NCI-H1048 (cell line): Measurements from ENCODE around the gene C20orf96.
"Not testable (repeated sequence)": the region's sequence is repeated elsewhere in the genome, so short reads cannot be mapped to it uniquely, and the experiment has no call there.

Experiments used
- DNase-seq: peaks from one replicate; lab custom pipeline; 2025; lab: John Stamatoyannopoulos, UW

The C20orf96 gene

DNA sequence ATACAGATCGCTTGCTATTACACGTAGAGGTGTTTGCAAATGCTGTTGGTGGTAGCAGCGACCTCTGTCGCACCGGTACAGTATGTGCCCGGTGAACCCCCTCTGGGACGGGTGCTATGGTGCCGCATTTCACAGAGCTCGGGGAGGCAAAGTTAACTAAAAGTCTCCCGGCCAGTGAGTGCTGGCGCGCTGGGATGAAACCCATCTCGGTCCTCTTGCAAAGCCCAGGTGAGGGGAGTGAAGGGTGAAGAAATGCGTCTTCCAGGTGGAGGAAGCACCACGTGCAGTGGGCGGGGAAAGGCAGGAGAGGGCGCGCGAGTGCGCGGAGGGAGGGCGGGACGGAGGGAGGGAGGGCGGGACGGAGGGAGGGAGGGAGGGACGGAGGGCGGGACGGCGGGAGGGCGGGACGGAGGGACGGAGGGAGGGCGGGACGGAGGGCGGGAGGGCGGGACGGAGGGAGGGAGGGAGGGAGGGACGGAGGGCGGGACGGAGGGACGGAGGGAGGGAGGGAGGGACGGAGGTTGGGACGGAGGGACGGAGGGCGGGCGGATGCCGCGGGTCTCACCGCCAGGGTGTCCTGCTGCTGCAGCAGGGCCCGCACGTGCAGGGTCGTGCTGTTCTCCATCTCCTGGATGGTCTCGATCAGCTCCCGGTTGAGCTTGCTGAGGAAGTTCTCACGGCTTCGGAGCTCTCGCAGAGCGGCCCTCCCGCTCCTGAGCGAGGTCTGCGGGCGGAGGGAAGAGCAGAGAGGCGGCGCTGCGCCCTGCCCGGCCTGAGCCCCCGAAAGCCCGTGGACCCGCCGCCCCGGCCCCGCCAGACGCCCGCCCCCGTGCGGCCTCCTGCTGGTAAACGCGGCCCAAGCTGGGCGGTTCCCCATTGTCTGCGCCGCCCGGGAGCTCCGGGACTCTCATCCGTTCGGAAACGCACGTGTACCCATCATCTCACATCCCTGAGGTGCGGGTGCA lies 11.7 kb downstream of the C20orf96 start:
- DNase-seq = no peak

DNA sequence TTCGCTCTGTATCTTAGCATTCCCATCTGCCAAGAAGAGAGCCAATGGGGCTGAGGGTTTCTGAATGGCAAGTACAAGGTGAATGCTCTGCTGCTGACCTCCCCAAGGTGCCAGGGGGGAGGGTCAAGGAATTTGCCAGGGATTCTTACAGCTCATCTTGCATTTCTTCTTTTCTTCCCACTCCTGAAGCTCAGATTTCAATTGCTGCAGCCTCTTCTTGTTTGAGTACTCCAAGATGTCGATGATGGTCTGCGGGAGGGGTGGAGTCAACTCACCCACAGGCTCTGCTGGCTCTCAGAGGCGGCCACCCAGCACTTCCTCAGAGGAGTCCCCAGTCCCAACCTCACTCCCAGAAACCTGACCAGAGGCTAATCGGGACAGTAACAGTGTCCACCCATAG lies 12.4 kb downstream of the C20orf96 start:
- no peak for DNase-seq

DNA sequence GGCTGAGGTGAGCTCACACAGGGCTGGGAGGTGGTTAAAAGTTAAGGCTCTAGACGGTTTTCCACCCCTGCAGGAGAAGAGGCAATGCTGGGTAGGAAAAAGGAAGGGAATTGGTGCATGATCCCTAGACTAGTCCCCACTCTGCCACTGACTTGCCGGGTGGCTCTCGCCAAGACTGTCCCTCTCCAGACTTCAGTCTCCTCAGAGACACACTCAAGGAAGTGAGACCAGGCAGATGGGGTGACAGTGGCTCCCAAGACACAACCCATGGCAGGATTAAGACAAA lies 13.1 kb downstream of the C20orf96 start:
- DNase-seq = no peak

GRCh38 chr20:276620-277495 lies 13.7 kb downstream of the C20orf96 start:
- DNase-seq = no peak

DNA sequence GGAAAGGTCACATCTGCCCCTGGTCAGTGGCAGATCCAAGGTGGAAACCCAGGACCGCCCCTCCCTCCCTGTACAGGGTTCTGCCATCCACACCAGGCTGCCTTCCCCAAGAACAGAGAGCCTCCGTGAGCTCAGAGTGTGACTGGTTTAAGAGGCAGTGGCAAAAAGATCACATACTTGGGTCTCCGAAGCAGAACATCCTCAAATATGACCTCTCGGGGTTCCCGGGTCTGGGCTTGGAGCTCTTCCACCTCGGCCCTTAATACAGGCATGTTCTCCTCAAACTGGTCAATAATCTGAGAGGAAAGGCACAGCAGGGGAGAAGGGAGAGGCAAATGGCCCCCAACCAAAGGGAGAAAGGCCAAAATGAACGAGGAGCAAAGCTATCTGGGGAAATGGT lies 14.8 kb downstream of the C20orf96 start:
- DNase-seq = no peak

DNA sequence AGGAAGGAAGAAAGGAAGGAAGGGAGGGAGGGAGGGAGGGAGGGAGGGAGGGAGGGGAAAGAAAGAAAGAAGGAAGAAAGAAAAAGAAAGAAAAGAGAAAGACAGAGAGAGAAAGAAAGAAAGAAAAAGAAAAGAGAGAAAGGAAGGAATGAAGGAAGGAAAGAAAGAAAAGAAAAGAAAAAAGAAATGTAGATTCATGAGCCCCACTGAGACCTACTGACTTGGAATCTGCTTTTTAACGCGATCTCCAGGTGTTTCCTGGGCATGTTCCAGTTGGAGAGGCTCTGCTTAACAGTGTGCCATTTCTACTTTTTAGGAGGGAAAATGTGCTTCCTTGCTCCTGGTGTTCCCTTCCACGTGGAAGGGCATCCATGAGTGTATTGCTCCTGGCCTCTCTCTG lies 16.7 kb downstream of the C20orf96 start:
- DNase-seq = no peak

DNA sequence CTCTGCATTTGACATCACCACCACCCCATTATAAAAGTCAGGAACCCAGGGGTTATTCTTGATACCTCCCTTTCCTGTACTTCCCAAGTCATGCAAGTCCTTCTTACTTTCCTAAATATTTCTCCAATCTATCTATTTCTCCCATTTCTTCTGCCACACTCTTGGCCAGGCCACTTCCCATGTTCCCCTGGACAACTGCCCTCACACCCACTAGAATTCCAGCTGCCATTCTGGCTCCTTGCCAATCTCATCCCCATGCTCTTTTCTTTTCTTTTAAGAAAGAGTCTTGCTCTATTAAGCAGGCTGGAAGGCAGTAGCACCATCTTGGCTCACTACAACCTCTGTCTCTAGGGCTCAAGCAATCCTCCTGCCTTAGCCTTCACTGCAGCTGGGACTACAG lies 17.8 kb downstream of the C20orf96 start:
- no peak for DNase-seq

GRCh38 chr20:271528-271927 lies 19.0 kb downstream of the C20orf96 start:
- no peak for DNase-seq

DNA sequence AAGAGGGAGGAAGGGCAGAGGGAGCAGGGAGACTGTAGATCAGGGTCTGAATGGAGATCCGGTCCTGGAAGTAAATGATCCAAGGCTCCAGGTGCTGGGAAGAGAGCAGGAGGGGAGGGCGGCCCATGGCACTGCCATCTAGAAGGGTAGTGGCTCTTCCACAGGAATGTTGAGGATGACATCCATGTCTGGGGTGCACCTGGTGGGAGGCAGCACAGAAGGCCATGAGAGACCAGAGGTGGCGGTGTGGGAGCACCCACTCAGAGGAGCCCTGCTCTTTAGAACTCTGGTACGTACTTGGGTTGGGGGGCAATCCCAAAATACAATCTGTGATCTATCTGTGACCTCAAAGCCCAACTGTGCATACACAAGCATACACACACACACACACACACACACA lies 19.5 kb downstream of the C20orf96 start:
- no peak for DNase-seq

- DNase-seq = no peak
These were observed 20.0 kb downstream of the C20orf96 start for GRCh38 chr20:270517-270916.

DNA sequence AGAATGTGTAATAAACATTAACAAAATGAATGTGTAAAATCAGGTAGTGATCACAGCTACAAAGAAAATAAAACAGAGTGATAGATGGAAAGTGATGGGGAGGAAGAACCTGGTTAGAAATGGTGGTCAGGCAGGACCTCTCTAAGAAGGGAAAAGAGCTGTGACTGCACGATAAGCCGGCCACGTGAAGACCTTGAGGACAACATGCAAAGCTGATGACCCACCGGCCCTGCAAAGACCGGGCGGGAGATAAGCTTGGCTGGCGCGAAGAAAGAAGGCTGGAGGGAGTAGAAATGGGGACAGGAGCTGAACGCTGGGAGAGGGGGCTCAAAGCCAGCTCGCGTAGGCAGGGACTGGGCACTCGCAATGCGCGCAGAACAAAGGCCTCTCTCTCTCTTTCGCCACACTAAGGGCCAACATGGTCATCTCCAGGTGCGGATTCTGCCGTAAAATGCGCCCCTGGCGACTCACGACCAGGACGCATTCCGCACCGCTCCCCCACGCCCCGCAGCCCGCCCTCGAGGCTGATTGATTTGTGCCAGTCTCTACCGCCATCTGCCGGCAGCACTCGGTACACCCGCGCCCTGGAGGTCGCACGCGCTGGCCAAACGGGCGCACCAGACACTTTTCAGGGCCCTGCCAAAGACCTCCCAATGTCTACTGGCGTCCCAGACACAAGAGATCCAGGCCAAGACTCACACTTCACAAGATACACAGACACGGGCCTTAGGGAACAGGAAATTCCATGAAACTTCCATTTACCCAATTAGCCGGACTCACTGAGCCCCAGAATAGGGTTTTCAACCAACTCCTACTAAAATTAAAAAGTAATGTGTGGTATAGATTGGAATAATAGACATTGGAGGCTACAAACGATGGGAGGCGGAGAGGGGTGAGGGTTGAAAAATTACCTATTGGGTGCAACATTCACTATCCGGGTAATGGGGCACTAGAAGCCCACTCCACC lies 23.7 kb downstream of the C20orf96 start:
- peak; percentile 31 for DNase-seq

- DNase-seq = no peak
These were observed 26.8 kb downstream of the C20orf96 start for GRCh38 chr20:263701-264100.

- DNase-seq = no peak
These were observed 30.6 kb downstream of the C20orf96 start for GRCh38 chr20:259981-260380.

GRCh38 chr20:258963-259362 lies 31.6 kb downstream of the C20orf96 start:
- DNase-seq = no peak

- DNase-seq = no peak
These were observed 32.2 kb downstream of the C20orf96 start for GRCh38 chr20:258269-258858.

DNA sequence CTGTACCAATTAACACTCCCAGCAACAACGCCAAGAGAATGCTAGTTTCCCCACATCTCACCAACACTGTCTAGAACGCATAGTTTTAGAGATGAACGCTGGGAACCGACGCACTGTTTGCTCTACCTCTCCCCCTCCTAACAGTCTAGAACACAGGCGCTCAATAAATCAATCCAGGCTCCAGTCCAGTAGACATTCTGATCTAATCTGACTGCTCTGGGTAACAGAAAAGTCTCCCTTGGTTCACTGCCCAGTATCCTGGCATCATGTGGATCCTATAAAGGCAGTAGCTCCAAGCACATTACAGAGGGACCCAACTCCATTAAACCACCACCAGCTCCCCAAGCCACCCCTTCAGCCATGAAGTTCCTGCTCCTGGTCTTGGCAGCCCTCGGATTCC lies 33.1 kb downstream of the C20orf96 start, which contains the start of gene DEFB132:
Gene DEFB132 (plus strand): TSS at position 306 of the 400 bp plus-strand sequence. CDS start 55 bp downstream, at position 361.
- no peak for DNase-seq

- not testable (repeated sequence) for DNase-seq
These were observed 37.1 kb downstream of the C20orf96 start for GRCh38 chr20:253447-253846.

- DNase-seq = no peak
These were observed 37.7 kb downstream of the C20orf96 start for GRCh38 chr20:252801-253200.

GRCh38 chr20:251354-251753 lies 39.2 kb downstream of the C20orf96 start:
- no peak for DNase-seq

GRCh38 chr20:242905-243304 lies 47.6 kb downstream of the C20orf96 start:
- no peak for DNase-seq

DNA sequence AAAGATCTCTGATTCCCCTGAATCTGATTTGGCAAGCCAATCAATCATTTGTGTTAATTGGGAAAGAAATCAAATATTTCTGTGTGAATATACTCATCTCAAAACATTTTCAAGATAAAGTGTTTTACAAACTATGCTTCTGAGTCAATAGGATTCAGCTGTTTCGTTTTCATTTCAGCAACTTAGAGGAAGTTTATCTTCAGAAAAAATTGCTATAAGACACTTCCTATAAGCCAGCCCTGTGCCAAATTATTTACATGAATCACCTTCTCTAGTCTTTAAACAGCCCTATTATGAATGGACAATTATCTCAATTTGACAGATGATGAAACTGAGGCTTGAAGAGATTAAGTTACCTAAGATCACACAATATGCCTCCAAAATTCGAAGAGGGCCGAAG lies 52.6 kb downstream of the C20orf96 start:
- DNase-seq = no peak
